ENCODE results near the gene NT5C1B.

DNA sequence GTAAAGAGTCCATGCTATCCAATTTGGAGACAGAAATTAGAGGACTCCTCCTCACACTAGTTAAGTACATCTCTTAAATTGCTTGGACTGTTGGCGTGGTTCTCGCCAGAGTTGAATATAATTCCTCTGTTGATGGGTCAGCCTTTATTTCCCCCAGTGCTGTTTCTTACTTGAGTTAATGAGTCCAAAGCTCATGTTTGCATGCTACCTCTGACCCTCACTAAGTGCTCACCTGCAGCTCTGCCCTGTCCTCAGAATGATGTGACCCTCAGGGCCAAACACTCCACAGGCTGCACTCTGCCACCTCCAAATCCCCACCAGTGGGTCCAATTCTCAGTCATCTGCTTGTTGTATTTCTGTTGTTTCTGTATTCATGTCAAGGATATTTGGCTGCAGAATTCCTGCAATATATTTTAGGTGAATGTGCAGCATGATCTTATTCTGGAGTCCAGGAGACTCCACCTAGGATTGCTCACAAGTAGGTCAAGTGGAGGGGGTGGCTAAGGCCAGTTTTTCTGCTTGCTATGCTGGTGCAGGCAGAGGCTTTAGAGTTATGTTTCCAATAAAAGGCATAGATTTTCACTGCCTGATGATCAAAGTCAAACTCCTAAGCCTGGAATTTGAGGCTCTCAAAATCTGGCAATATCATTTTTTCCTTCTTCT lies 66.8 kb downstream of the NT5C1B start:
- TF ChIP-seq, protein P1, sequence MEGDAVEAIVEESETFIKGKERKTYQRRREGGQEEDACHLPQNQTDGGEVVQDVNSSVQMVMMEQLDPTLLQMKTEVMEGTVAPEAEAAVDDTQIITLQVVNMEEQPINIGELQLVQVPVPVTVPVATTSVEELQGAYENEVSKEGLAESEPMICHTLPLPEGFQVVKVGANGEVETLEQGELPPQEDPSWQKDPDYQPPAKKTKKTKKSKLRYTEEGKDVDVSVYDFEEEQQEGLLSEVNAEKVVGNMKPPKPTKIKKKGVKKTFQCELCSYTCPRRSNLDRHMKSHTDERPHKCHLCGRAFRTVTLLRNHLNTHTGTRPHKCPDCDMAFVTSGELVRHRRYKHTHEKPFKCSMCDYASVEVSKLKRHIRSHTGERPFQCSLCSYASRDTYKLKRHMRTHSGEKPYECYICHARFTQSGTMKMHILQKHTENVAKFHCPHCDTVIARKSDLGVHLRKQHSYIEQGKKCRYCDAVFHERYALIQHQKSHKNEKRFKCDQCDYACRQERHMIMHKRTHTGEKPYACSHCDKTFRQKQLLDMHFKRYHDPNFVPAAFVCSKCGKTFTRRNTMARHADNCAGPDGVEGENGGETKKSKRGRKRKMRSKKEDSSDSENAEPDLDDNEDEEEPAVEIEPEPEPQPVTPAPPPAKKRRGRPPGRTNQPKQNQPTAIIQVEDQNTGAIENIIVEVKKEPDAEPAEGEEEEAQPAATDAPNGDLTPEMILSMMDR (IDR thresholded peaks at IDR 0.05), result no peak
- TF ChIP-seq POLR2A (IDR thresholded peaks at IDR 0.05), result no peak
